IPS DF 4.7 (cell line): ENCODE data around the gene FAM20C.
"Not testable (repeated sequence)": the region's sequence is repeated elsewhere in the genome, so short reads cannot be mapped to it uniquely, and the experiment has no call there.

Experiments used
- DNase-seq: peaks from one replicate; pipeline ENCODE4 v3.0.0-alpha.2; 2013; ENCODE audit warnings: low spot score; ENCODE audit errors: extremely low read depth

FAM20C gene

DNA sequence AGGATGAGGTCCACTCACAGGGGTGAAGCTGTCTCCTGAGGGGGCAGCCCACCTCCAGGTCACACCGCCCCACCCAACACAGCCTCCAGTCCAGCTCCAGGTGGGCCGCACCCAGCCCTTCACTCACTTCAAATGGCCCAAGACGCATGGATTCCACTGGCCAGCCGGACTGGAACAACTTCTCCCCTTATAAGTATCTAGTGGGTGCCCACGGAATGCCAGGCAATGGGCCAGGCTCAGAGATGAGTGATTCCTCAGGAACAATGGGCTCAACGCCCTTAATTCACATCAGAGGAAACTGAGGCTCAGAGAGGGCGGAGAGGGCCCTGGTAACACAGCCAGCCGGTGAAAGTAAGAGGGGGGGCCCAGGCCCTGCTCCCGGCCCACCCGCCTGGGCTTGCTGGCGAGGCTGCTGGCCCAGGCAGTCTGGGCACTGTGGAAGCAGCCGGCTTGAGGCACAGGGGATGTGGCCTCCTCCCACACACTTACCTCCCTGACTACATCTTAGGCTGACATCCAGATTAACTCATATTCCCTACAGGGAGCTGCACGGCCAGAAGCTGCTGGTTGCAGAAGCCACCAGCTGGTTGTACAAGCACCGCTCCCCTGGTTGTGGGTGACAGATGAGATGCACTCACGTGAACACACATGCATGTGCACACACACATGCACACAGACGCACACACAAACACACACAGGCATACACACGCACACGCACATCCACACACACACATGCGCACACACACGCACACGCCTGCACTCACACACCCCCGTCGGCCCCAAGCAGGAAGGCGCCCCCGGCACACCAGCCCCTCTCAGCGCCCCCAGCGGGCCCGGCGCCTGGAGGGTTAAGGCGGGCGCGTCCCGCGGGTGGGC, 1.0 kb upstream of the FAM20C start:
- no peak for DNase-seq

DNA sequence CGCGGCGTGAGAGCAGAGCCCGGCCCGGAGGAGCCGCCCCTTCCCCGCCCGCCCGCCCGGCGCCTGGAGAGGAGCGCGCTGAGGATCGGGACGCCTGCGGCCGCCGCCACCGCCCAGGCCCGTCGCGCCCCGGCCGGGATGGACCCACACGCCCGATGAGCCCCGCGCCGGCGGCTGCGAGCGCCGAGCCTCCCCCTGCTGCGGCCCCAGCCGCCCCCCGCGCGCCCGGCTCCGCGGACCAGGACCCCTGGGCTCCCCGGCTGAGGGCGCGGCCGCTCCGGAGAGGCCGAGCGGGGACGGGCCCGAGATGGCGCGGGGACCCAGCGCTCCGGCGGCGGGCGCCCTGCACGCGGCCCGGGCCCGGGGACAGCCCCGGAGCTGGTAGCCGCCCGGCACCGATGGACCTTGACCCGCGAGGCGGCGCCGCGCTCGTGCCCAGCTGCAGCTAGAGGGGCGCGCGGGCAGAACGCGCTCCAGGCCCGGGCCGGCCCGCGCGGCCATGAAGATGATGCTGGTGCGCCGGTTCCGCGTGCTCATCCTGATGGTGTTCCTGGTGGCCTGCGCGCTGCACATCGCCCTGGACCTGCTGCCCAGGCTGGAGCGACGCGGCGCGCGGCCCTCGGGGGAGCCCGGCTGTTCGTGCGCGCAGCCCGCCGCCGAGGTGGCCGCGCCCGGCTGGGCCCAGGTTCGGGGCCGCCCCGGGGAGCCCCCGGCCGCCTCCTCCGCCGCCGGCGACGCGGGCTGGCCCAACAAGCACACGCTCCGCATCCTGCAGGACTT, 520 bp downstream of the FAM20C start:
- DNase-seq = no peak

DNA sequence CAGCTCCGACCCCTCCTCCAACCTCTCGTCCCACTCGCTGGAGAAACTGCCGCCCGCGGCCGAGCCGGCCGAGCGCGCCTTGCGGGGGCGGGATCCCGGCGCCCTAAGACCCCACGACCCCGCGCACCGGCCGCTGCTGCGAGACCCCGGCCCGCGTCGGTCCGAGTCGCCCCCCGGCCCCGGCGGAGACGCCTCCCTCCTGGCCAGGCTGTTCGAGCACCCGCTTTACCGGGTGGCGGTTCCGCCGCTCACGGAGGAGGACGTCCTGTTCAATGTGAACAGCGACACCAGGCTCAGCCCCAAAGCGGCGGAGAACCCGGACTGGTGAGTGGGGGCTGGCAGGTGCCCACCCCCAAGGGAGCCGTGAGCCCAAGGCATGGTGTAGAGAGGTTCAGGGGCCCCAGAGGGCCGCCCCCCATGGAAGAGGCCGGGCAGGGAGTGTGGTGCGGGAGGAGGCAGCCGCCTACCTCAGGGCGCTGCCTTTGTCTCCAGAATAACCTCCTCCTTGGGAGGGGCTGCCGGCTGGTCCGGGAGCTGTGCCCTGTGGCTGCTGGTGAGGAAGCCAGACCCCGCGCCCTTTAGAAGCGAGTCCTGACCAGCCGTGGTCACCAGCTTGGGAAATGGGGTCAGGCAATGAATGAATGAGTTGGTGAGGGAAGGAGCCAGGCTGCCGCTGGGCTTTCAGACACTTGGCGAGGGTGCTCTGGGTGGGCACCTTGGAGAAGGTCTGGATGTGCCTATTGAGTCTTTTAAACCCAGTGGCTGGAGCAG, 1.3 kb downstream of the FAM20C start:
- no peak for DNase-seq

DNA sequence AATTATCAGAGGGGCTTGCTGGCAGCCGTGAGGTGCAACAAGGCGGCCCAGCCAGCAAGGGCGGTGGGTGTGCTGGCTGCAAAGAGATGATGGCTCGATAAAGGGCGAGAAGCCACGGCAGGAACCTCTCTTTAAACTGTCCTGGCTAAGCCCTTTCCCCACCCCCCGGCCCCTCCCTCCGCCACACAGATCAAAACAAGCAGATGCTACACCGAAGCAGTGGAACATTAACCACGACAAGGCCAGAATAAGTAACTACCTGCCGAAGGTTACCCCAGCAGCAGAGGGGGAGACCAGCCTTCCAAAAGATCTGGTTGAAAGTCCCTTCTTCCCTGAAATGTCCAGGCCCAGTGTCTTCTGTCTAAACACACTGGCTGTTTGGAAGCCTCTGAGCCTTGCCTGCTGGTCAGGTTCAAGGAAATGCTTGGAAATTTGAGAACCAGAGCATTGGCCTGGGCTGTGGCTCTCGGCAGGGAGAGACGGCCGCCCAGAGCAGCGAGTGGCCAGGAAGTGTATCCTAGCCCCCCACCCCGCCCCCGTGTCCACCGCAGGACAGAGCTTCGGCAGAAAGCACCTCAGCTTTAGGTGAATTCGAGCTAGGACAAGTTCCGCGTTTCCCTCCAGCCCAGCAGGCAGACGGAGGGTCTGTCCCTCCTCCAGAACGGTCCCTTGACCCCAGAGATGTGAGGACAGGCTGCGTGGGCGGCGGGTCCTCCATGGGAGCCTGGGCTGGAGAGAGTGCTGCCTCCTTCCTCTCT, 2.1 kb downstream of the FAM20C start:
- no peak for DNase-seq

DNA sequence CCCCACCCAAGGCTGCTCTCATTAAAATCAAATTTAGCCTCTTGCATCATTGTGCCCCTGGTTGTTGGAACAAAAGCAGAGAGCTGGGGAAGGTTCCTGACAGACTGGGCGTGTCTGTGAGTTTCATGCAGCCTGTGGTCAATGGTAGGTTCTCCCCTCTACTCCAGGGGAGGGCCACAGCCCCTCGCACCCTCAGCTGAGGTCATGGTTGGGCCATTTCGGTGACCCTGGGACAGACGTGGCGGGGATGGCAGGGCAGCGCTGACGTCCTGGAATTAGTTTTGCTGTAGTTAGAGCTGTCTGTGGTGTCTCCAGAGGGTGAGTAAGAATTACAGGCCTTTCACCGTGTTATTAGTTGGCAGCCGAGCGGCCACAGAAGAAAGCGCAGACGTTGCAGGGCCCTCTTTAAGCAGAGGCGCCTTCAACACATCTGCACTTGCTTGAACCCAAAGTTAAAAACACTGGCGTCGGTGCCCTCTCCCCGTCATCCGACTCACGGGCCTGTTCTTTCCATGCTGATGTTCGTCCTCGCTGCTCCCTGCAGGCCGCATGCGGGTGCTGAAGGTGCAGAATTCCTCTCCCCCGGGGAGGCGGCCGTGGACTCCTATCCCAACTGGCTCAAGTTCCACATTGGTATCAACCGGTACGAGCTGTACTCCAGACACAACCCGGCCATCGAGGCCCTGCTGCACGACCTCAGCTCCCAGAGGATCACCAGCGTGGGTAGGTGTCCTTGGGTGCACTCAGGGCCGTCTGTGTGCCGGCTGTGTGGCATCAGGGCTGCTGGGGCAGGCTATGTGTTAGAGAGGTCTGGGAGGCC, 2.8 kb downstream of the FAM20C start:
- DNase-seq = no peak

DNA sequence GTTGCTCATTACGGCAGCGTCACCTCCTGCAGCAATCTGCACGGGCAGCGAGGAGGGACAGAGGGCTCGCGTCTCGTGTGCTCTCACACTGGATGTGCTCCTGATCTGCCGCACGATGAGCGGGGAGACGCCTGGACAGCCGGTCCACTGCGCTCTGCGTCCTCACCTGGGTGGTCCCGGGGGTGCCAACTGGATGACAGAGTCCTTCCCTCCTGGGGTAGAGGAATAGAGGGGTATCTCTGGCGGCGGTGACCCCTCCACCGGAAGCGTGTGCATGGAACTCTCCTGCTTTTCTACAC, 3.4 kb downstream of the FAM20C start:
- no peak for DNase-seq

DNA sequence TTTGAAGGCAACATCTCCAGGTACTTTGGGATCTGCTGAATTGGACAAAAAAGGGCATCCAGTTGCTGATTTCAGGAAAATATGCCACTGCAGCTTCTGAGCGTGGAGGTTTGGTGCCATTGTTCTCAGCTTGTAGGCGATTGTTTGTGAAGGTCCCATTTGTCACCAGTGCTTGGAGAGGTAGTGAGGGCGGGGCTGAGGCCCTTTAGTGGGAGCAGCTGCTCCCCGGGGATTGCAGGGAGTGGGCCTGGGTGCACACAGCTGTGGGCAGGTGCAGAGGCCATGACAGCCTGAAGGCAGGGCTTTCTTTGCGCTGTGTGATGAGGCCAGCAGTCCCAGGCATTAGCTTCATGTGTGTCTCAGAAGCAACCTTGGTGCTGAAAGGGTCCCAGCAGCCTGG, 3.9 kb downstream of the FAM20C start:
- no peak for DNase-seq

DNA sequence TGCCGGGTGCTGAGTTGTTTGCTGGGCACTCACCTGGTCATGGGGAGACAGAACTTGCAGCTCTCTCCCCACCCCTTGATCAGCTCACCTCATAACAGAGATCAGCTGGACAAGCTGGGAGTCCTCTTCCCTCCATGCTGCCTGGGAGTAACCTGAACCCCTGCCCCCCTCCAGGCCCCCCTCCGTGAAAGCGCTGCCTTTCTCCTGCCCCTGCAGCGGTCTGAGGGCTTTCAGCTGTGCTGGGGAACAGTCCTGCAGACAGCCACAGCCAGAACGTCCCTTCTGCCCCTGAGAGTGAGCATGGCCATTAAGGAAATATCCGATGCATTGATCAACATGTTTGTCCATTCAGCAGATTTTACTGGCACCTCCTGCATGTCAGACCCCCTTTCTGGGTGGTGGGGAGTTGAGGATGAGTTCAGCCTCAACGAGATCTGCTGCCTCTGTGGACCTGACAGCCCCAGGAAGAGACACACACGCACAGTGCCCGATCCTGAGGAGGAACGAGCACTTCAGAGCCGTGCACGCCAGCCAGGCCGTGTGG, 4.5 kb downstream of the FAM20C start:
- DNase-seq = no peak

DNA sequence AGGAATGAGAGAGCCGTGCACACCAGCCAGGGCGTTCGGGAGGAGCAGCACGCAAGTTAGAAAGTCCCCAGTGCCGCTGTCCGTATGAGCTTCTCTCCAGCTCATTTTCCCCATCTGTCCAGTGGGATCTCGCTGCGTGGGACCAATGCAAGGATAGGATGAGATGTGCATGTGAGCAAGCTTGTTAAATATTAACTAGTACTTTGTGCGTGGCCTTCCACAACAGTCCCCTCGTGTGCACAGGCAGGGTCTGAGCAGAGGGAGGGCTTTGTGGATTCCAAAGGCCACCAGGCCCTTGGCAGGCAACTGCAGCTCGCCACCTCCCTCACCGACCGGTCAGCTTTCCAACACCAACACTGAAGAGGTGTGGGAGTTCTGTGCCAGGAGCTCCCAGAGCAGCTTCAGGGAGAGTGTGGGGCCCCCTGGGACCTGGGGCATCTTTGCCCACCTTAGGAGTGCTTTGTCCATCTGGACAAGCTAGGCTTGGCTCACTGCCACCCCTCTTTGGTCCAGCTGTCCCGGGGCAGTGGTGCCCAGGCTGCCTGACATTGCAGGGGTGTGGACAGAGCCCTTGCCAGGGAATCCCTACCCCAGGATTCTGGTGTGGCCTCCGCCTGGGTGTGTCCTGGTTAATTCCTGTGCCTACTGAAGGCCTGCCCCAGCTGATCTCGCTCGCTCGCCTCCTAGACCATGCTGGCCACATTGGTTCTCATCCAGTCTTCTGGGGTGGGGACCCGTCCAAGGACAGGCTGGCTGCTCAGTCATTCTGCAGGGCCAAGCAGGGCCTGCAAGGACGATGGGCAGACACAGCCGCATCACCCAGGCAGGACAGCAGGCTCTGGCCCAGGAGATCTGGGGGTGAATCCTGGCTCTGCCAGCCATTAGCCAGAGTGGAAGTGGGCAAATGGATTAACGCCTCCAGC, 5.3 kb downstream of the FAM20C start:
- no peak for DNase-seq

DNA sequence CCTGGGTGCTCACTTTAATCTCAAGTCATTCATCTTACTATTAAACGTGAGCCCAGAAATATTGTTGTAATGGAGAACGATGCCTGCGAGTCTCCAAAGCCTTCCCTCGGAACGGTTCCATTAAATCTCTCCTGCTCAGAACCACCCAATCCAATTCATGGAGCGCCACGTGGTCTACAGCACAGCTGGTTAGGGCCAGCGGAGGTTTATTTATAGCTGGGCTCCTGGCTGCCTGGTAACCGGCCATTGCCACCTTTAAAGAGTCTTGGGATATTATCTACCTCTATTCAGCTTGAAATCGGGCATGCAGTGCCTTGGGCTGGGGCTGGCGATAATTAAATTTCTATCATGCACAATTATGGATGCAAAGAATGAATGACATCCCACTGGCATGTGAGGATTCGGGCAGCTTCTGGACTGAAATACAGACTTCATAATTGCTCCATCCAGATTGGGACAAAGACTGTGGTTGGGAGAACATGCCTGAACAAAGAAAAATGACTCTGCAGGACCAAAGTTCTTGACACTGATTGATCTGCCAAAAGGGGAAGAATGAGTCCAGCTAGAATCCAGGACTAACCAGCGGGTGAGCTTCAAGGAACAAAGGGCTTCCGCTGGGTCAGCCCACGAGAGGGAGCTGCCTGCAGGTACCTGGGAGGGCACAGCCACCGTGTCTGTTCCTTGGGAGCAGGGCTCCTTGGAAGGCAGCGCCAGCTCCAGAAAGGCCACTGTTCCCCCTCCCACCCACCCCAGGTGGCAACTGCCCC, 7.3 kb downstream of the FAM20C start:
- no peak for DNase-seq

DNA sequence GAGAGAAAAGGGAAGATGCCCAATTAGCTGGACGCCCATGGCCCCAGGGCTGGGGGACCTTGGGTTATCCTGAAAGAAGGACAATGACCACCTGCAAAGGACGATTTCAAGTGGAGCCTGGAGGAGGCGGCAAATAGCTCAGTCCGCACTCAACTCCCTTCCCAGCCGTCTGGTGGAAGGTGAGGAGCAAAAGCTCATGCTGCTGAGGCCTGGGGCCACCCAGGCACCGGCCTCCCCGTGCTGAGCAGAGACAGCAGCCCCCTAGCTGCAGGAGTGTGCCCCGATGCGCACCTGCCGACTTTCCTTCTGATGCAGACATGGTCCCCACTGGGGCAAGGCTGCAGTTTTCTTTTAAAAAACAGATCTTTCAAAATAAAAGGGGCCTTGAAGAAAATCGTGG, 7.9 kb downstream of the FAM20C start:
- no peak for DNase-seq

DNA sequence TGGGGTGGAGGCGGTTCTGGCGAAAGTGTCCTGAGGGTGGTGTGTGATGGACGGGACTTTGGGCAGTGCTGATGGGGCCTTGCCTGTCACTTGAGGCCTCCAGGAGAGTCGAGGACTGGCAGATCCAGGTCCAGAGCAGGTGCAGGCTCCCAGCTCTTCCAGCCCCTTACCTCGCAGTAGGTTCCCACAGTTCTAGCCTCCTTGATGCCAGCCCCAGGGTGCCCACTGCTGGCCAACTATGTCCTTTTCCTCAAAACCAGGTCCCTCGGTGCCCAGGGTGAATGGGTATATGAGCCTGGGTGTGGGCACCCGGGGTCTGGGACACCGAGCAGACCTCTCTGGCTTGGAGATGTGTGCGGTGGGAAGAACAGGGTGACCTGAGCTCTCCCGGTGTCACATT, 8.3 kb downstream of the FAM20C start:
- no peak for DNase-seq

DNA sequence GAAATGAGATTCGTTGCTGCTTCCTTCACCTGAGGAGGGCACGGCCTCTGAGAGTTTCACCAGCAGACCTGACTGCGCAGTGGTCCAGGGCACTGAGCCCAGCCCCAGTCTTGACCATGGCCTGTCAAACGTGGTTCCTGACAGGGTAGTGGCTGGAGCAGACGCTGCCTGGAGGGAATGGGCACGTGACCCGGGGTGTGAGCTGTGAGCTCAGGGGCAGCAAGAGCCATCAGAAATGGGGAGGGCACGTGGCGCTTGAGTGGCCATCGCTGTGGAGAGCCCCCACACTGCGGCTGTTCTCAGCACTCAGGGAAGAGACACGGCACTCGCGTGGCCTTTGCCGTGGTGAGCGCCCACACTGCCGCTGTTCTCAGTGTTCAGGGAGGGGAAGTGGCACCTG, 12.0 kb downstream of the FAM20C start:
- no peak for DNase-seq

DNA sequence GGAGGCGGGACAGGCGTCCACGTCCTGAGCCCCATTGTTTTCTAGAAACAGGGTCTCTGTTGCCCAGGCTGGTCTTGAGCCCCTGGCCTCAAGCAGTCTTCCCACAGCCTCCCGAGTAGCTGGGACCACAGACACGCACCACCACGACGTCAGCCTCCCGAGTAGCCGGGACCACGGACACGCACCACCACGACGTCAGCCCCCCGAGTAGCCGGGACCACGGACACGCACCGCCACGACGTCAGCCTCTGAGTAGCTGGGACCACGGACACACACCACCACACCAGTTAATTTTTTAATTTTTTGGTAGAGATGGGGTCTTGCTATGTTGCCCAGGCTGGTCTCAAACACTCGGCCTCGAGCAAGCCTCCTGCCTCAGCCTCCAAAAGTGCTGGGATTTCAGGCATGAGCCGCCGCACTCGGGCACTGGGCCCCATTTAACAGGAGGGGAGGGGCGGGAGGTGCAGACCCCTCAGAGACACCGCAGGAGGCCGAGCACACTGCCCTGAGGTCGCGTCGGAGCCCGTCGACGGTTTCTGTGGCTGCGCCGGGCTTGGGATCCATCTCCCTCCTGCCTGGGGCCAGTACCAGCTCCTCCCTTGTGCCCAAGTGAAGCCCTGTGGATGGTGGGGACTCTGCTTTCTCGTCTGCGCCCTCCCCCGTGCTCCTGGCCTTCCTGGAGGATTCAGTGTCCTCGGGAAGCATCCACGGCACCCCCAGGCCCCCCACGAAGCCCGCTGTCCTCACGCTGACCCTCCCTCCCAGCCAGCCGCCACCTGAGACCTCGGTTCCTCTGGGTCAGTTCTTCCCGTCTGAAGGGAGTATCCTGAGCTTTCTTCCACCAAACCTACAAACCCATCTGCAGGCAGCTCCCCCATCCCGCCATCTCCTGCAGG, 13.0 kb downstream of the FAM20C start:
- DNase-seq = no peak

DNA sequence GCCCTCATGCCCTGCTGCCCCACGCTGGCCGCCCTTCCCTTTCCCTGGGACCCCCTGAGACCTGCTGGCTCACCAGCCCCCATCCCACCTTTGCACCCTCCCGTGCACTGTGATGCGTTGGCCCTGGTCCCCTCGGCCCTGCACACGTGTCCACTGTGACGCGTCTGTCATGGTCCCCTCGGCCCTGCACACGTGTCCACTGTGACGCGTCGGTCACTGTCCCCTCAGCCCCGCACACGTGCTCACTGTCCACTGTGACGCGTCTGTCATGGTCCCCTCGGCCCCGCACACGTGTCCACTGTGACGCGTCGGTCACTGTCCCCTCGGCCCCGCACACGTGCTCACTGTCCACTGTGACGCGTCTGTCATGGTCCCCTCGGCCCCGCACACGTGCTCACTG, 14.0 kb downstream of the FAM20C start:
- DNase-seq = not testable (repeated sequence)

DNA sequence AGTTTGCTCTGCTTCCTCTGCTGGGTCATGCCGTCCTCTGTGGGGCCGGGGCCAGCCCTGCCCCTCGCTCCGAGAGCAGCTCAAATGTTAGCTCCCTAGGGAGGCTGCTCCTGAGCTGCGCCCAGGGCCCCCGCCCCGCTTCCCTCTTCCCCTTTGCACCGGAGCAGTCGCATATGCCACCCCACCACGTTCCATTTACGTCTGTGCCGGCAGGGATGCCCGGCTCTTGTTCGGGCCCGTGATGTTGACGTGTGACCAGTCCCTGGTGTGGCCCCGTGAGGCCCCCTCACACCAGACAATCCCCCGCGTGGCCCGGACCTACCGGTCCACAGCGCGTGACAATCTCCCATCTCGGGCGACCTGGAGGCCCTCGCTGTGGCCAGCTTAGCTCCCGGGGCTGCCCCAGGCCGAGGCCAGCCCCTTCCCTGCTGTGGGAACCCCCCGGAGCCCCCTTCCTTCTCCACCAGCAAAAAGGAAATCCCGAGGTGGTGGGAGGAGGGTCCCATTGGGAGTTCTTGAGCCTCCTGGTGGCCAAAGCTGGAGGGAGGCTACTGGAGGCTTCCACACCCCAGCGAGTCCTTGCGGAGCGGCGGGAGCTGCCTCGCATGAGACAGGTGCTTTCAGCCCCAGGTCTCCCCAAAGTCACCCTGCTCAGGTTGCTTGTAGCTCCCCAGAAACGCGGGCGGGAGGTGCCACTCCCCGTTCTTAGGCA, 15.2 kb downstream of the FAM20C start:
- no peak for DNase-seq
